ENCODE data around the gene RNF144A.

RNF144A gene

GRCh38 chr2:6946722-6947121 is 29.5 kb downstream of the RNF144A start:
- DNase-seq (ENCODE audit: low read depth, low spot score) = peak; percentile 65

GRCh38 chr2:6947929-6948676 is 30.9 kb downstream of the RNF144A start:
- no peak for DNase-seq (ENCODE audit: low read depth, low spot score)

GRCh38 chr2:6948677-6949351 is 31.6 kb downstream of the RNF144A start:
- no peak for DNase-seq (ENCODE audit: low read depth, low spot score)

- no peak for DNase-seq (ENCODE audit: low read depth, low spot score)
These were observed 33.8 kb downstream of the RNF144A start for GRCh38 chr2:6951046-6951445.

- no peak for DNase-seq (ENCODE audit: low read depth, low spot score)
These were observed 34.9 kb downstream of the RNF144A start for GRCh38 chr2:6952101-6952500.

- no peak for DNase-seq (ENCODE audit: low read depth, low spot score)
These were observed 37.4 kb downstream of the RNF144A start for GRCh38 chr2:6954586-6954985.

GRCh38 chr2:6955511-6956136 is 38.4 kb downstream of the RNF144A start:
- no peak for DNase-seq (ENCODE audit: low read depth, low spot score)

- DNase-seq (ENCODE audit: low read depth, low spot score) = no peak
These were observed 39.4 kb downstream of the RNF144A start for GRCh38 chr2:6956566-6956965.

- no peak for DNase-seq (ENCODE audit: low read depth, low spot score)
These were observed 40.0 kb downstream of the RNF144A start for GRCh38 chr2:6957031-6957714.

- DNase-seq (ENCODE audit: low read depth, low spot score) = no peak
These were observed 40.9 kb downstream of the RNF144A start for GRCh38 chr2:6957910-6958615.

GRCh38 chr2:6958616-6959235 is 41.5 kb downstream of the RNF144A start:
- no peak for DNase-seq (ENCODE audit: low read depth, low spot score)

- no peak for DNase-seq (ENCODE audit: low read depth, low spot score)
These were observed 42.5 kb downstream of the RNF144A start for GRCh38 chr2:6959751-6960150.

- DNase-seq (ENCODE audit: low read depth, low spot score) = no peak
These were observed 43.4 kb downstream of the RNF144A start for GRCh38 chr2:6960659-6961058.

GRCh38 chr2:6963727-6964126 is 46.5 kb downstream of the RNF144A start:
- no peak for DNase-seq (ENCODE audit: low read depth, low spot score)

GRCh38 chr2:6965071-6965795 is 48.0 kb downstream of the RNF144A start:
- no peak for DNase-seq (ENCODE audit: low read depth, low spot score)

- no peak for DNase-seq (ENCODE audit: low read depth, low spot score)
These were observed 49.3 kb downstream of the RNF144A start for GRCh38 chr2:6966446-6966940.

GRCh38 chr2:6967301-6967700 is 50.1 kb downstream of the RNF144A start:
- DNase-seq (ENCODE audit: low read depth, low spot score) = no peak

- no peak for DNase-seq (ENCODE audit: low read depth, low spot score)
These were observed 51.3 kb downstream of the RNF144A start for GRCh38 chr2:6968319-6969100.

- DNase-seq (ENCODE audit: low read depth, low spot score) = no peak
These were observed 53.3 kb downstream of the RNF144A start for GRCh38 chr2:6970551-6970950.

Measured in brain pericyte (primary cell).